ENCODE measurements around the gene IER5L.

DNA sequence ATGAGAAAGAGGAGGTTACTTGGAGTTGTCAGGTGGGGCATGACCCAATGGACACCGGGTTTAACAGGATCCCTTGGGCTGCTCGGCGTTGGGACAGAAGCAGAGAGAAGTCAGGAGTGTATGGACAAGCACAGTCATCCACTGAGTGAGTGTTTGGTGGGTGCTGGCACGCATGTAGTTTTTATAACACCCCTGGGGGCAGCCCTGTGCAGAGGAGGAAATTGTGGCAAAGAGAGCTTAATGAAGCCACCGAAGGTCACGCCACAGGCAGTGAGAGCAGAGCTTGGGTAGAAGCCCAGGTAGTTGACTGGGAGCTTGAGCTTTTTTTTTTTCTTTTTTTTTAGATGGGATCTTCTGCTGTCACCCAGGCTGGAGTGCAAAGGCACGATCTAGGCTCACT, 43.2 kb upstream of the IER5L start:
- TF ChIP-seq, protein P1, sequence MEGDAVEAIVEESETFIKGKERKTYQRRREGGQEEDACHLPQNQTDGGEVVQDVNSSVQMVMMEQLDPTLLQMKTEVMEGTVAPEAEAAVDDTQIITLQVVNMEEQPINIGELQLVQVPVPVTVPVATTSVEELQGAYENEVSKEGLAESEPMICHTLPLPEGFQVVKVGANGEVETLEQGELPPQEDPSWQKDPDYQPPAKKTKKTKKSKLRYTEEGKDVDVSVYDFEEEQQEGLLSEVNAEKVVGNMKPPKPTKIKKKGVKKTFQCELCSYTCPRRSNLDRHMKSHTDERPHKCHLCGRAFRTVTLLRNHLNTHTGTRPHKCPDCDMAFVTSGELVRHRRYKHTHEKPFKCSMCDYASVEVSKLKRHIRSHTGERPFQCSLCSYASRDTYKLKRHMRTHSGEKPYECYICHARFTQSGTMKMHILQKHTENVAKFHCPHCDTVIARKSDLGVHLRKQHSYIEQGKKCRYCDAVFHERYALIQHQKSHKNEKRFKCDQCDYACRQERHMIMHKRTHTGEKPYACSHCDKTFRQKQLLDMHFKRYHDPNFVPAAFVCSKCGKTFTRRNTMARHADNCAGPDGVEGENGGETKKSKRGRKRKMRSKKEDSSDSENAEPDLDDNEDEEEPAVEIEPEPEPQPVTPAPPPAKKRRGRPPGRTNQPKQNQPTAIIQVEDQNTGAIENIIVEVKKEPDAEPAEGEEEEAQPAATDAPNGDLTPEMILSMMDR (IDR thresholded peaks at IDR 0.05), result no peak
- no peak for TF ChIP-seq POLR2A (IDR thresholded peaks at IDR 0.05)
